ENCODE results near the gene ZRSR2.
"Not testable (repeated sequence)": the region's sequence is repeated elsewhere in the genome, so short reads cannot be mapped to it uniquely, and the experiment has no call there.

Gene ZRSR2, protein sequence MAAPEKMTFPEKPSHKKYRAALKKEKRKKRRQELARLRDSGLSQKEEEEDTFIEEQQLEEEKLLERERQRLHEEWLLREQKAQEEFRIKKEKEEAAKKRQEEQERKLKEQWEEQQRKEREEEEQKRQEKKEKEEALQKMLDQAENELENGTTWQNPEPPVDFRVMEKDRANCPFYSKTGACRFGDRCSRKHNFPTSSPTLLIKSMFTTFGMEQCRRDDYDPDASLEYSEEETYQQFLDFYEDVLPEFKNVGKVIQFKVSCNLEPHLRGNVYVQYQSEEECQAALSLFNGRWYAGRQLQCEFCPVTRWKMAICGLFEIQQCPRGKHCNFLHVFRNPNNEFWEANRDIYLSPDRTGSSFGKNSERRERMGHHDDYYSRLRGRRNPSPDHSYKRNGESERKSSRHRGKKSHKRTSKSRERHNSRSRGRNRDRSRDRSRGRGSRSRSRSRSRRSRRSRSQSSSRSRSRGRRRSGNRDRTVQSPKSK

DNA sequence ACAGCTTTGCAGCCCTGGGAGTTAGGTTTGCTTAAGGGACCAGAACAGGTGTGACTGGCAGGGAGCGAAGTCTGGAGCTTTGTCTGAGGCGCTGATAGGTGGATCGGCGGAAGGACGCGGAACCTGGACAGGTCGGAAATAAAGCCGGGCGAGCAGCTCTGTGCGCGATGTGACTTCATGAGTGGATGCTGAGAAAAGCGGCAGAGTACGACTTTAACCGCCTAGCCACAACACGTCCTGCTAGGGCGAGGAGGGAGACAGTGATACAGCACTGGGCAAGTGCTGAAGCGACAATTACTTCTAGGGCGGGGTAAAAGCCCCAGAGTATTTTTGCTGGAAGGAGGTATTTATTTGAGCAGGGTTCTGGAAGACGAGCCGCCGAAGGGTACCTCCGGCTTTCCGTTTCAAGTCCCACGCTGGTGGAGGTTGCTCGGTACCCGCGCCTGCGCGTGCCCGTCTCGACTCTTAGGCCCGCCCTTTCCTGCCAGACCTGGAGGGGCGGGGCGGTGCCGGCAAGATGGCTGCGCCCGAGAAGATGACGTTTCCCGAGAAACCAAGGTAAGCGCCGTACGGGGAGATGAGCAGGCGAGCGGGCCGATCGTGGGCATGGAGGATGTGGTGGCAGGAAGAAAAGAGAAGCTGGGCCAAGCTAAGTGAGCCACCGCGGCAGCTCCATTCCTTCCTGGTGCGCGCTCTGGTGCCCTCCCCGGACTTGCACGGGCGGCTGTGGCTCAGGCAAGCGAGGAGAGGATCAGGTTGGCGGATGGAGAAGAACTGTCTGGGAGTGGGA is at the start of gene ZRSR2:
ZRSR2 (plus strand) TSS at position 506 of the 790 bp plus-strand sequence; CDS start at position 518, 12 bp downstream.
- H2AFZ ChIP-seq (ENCODE audit: low read depth, low read length) = peak within 1 kb of the TSS; percentile 94
- peaks cover 7% of the 10 kb centered on the region for H3K4me1 ChIP-seq (ENCODE audit: insufficient read depth, low read length)
- H3K27me3 ChIP-seq (ENCODE audit: insufficient read depth, low read length) = no peaks in the 10 kb centered on the region
- H3K4me3 ChIP-seq (ENCODE audit: low read length) = peak within 1 kb of the TSS; percentile 65
- peaks cover 5% of the 10 kb centered on the region for H3K36me3 ChIP-seq (ENCODE audit: insufficient read depth, low read length)
- H3K9me3 ChIP-seq (ENCODE audit: low read length) = no peaks in the 10 kb centered on the region

DNA sequence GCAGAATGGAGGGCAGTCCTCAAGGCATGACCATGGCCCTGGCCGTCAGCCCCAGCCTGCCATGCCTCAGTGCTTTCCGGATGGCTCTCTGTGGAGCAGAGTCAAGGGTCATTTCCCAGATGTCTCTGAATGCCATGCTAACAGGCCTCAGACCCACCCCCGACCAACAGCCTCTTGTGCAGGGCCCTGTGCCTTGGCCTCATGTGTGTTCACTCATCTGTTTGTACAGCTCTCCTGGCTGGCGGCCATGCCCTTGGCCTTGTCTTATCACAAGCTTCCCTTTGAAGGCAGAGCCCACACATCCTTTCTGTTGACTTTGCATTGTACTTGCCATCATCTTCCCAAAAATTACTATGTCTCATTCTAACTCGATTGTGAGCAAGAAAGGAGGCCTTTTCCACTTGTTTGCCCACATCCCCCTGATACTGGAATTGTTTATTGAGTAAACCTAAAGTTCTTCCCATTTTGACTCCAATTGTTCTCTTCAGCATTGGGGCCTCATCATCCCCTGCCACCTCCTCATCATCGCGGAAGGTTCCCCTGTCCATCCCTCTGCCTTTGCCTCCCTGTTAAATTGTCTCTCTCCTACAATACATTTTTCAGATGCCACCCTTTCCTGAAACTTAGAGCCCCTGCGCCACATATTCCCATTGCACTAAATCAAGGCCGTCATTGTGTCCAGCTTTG is 46.0 kb upstream of the ZRSR2 start:
- H3K36me3 ChIP-seq (ENCODE audit: insufficient read depth, low read length) = no peaks in the 10 kb centered on the region
- no peak overlapping the region for H3K4me3 ChIP-seq (ENCODE audit: low read length)
- H3K27me3 ChIP-seq (ENCODE audit: insufficient read depth, low read length) = peaks cover 3% of the 10 kb centered on the region
- no peaks in the 10 kb centered on the region for H3K4me1 ChIP-seq (ENCODE audit: insufficient read depth, low read length)
- no peaks in the 10 kb centered on the region for H3K9me3 ChIP-seq (ENCODE audit: low read length)
- no peak overlapping the region for H2AFZ ChIP-seq (ENCODE audit: low read depth, low read length)

GRCh38 chrX:15745179-15745578 is 45.1 kb upstream of the ZRSR2 start:
- Histone ChIP-seq H3K36me3 (ENCODE audit: insufficient read depth, low read length) (no peaks in the 10 kb centered on the region), H3K4me3 (ENCODE audit: low read length) (no peak overlapping the region), H3K9me3 (ENCODE audit: low read length) (no peaks in the 10 kb centered on the region), H3K27me3 (ENCODE audit: insufficient read depth, low read length) (no peaks in the 10 kb centered on the region), H3K4me1 (ENCODE audit: insufficient read depth, low read length) (no peaks in the 10 kb centered on the region), H2AFZ (ENCODE audit: low read depth, low read length) (no peak overlapping the region)

DNA sequence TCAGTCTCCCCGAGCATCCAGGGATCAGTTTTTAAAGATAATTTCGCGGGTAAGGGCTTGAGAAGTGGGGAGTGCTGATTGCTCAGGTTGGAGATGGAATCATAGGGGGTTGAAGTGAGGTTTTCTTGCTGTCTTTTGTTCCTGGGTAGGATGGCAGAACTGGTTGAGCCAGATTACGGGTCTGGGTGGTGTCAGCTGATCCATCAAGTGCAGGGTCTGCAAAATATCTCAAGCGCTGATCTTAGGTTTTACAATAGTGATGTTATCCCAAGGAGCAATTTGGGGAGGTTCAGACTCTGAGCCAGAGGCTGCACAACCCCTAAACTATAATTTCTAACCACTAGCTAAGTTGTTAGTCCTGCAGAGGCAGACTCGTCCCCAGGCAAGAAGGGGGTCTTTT is 43.6 kb upstream of the ZRSR2 start:
- not testable (repeated sequence) for H3K4me1 ChIP-seq (ENCODE audit: insufficient read depth, low read length); H2AFZ ChIP-seq (ENCODE audit: low read depth, low read length)

GRCh38 chrX:15747626-15748173 is 42.6 kb upstream of the ZRSR2 start:
- no peak overlapping the region for H3K4me3 ChIP-seq (ENCODE audit: low read length)
- H3K4me1 ChIP-seq (ENCODE audit: insufficient read depth, low read length) = peaks cover 4% of the 10 kb centered on the region
- H3K27me3 ChIP-seq (ENCODE audit: insufficient read depth, low read length) = peaks cover 2% of the 10 kb centered on the region
- H2AFZ ChIP-seq (ENCODE audit: low read depth, low read length) = no peak overlapping the region
- H3K9me3 ChIP-seq (ENCODE audit: low read length) = no peaks in the 10 kb centered on the region
- H3K36me3 ChIP-seq (ENCODE audit: insufficient read depth, low read length) = no peaks in the 10 kb centered on the region

More for the DNA sequence above, 43.6 kb upstream of the ZRSR2 start:
- H3K9me3 ChIP-seq (ENCODE audit: low read length); H3K27me3 ChIP-seq (ENCODE audit: insufficient read depth, low read length); H3K4me3 ChIP-seq (ENCODE audit: low read length); H3K36me3 ChIP-seq (ENCODE audit: insufficient read depth, low read length): not testable (repeated sequence)

- Histone ChIP-seq H3K27me3 (ENCODE audit: insufficient read depth, low read length) (peaks cover 2% of the 10 kb centered on the region), H3K9me3 (ENCODE audit: low read length) (no peaks in the 10 kb centered on the region), H3K4me1 (ENCODE audit: insufficient read depth, low read length) (peaks cover 4% of the 10 kb centered on the region), H2AFZ (ENCODE audit: low read depth, low read length) (no peak overlapping the region), H3K4me3 (ENCODE audit: low read length) (no peak overlapping the region), H3K36me3 (ENCODE audit: insufficient read depth, low read length) (no peaks in the 10 kb centered on the region)
Measured at GRCh38 chrX:15748841-15749240, 41.4 kb upstream of the ZRSR2 start.

DNA sequence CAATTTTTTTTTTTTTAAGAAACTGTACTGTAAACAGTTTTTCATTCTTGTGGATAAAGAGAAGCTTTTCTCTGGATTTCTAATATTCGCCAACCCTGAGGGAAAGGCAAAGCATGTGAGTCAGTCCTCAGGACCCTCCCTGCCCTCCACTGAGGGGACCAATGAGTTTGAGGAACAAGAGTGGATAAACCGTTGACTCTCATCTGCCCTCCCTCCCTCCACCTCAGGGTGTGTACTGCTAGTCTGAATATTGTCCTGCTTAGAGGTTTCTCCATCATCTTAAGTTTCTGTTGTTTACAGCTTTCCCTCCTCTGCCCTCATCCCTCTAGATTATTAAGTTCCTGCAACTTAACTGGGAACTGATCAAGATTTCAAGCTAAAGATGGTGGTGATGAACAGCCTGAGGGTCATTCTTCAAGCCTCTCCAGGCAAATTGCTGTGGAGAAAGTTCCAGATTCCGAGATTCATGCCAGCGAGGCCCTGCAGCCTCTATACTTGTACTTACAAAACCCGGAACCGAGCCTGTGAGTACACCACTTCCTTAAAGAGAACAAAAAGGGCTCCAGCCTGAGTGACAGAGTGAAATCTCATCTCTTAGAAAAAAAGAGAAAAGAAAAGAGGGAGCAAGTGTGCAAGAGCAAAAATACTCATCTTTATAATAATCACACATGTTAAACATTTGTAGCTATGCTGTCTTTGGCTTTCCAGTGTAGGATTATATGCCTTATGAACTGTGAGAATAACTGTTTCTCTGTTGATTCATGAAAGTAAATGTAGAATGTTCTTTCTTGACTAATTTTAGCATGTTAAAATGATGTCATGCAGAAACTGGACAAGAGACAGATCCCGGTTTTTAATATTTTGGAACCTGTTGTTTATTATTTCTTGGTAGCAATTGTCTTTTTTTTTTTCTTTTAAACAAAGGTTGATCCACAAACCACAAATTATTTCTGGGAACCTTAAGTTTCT is 40.4 kb upstream of the ZRSR2 start:
- Histone ChIP-seq H3K4me1 (ENCODE audit: insufficient read depth, low read length) (peaks cover 4% of the 10 kb centered on the region), H3K27me3 (ENCODE audit: insufficient read depth, low read length) (peaks cover 2% of the 10 kb centered on the region), H2AFZ (ENCODE audit: low read depth, low read length) (no peak overlapping the region), H3K9me3 (ENCODE audit: low read length) (no peaks in the 10 kb centered on the region), H3K36me3 (ENCODE audit: insufficient read depth, low read length) (no peaks in the 10 kb centered on the region), H3K4me3 (ENCODE audit: low read length) (no peak overlapping the region)

- peaks cover 4% of the 10 kb centered on the region for H3K4me1 ChIP-seq (ENCODE audit: insufficient read depth, low read length)
- H3K4me3 ChIP-seq (ENCODE audit: low read length) = no peak overlapping the region
- no peaks in the 10 kb centered on the region for H3K9me3 ChIP-seq (ENCODE audit: low read length)
- H3K27me3 ChIP-seq (ENCODE audit: insufficient read depth, low read length) = peaks cover 2% of the 10 kb centered on the region
- H2AFZ ChIP-seq (ENCODE audit: low read depth, low read length) = no peak overlapping the region
- H3K36me3 ChIP-seq (ENCODE audit: insufficient read depth, low read length) = no peaks in the 10 kb centered on the region
Measured at GRCh38 chrX:15750611-15751154, 39.6 kb upstream of the ZRSR2 start.

DNA sequence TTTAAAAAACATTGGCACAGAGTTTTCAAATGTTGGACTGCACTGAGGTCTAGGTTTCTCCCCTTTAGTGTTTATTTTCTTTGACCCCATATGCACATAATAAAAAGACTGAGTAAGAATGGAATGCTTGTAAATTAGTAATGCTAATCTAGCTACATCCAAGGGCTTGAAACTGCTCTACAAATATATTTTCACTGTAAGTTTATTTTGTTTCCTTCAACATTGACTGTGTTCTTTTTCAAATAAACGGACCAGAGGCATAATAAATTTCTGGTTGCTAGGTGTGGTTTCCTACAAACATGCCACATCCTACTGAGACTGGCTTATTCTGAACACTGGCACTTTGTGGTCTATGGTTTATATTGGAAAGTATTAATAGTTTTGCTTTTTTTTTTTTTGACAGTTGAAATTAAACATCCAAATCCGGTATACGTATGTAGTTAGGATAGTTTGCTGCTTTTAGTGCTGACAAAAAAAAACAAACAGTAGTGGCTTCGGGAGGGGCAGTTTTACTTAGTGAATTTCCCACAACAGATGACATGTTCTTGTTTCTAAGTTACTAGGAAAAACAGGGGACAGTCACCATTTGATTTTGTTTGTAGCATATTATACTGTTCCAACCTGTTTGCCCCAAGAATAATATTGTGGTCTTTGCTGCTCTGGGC is 39.0 kb upstream of the ZRSR2 start:
- Histone ChIP-seq H3K27me3 (ENCODE audit: insufficient read depth, low read length) (peaks cover 2% of the 10 kb centered on the region), H2AFZ (ENCODE audit: low read depth, low read length) (no peak overlapping the region), H3K4me1 (ENCODE audit: insufficient read depth, low read length) (peaks cover 4% of the 10 kb centered on the region), H3K4me3 (ENCODE audit: low read length) (no peak overlapping the region), H3K36me3 (ENCODE audit: insufficient read depth, low read length) (no peaks in the 10 kb centered on the region), H3K9me3 (ENCODE audit: low read length) (no peaks in the 10 kb centered on the region)

DNA sequence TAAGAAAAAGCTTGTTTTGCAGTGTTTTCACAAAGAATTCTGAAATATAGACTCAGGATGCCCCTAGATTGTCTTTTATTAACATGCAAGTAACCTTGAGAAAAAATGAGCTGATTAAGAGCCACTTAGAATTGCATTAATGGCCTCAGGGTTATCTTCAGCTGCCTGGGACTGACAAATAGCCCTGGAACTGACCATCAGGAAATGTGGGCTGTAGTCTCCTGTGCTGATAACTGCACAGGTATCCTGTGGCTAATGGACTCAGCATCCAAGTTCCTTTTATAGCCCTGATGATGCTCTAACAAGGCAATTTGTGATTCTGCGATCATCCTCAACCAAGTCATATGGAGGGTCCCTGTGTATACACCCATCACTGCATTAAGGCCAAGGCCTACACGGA is 35.2 kb upstream of the ZRSR2 start:
- H3K4me3 ChIP-seq (ENCODE audit: low read length) = no peak overlapping the region
- H2AFZ ChIP-seq (ENCODE audit: low read depth, low read length) = no peak overlapping the region
- peaks cover 2% of the 10 kb centered on the region for H3K27me3 ChIP-seq (ENCODE audit: insufficient read depth, low read length)
- no peaks in the 10 kb centered on the region for H3K9me3 ChIP-seq (ENCODE audit: low read length)
- H3K36me3 ChIP-seq (ENCODE audit: insufficient read depth, low read length) = no peaks in the 10 kb centered on the region
- H3K4me1 ChIP-seq (ENCODE audit: insufficient read depth, low read length) = peaks cover 4% of the 10 kb centered on the region

DNA sequence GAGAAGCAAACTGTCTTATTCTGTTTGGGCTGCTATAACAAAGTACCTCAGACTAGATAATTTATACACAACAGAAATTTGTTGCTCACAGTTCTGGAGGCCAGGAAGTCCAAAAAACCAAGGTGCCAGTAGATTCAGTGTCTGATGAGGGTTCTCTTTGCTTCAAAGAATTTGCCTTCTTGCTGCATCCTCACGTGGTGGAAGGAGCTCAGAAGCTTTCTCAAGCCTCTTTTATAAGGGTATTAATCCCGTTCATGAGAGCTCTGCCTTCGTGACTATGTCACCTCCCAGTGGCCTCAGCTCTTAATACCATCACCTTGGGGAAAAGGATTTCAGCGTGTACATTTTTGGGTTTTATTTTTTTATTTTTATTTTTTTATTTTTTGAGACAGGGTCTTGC is 32.1 kb upstream of the ZRSR2 start:
- Histone ChIP-seq H3K4me3 (ENCODE audit: low read length) (no peak overlapping the region), H3K9me3 (ENCODE audit: low read length) (no peaks in the 10 kb centered on the region), H3K4me1 (ENCODE audit: insufficient read depth, low read length) (no peaks in the 10 kb centered on the region), H2AFZ (ENCODE audit: low read depth, low read length) (no peak overlapping the region), H3K36me3 (ENCODE audit: insufficient read depth, low read length) (no peaks in the 10 kb centered on the region), H3K27me3 (ENCODE audit: insufficient read depth, low read length) (no peaks in the 10 kb centered on the region)
